Measurements from ENCODE around the gene TNRC6C.

- TF ChIP-seq HOXB6 (CRISPR knock-in tag; IDR thresholded peaks at IDR 0.05; ENCODE audit: borderline replicate concordance) (no peak), REST (IDR thresholded peaks at IDR 0.05; ENCODE audit: borderline replicate concordance) (peak; percentile 40), REST (CRISPR knock-in tag; IDR thresholded peaks at IDR 0.05; ENCODE audit: low read depth) (no peak), POLR2A (conservative IDR thresholded peaks at IDR 0.05) (no peak)
- TF ChIP-seq, protein P1, sequence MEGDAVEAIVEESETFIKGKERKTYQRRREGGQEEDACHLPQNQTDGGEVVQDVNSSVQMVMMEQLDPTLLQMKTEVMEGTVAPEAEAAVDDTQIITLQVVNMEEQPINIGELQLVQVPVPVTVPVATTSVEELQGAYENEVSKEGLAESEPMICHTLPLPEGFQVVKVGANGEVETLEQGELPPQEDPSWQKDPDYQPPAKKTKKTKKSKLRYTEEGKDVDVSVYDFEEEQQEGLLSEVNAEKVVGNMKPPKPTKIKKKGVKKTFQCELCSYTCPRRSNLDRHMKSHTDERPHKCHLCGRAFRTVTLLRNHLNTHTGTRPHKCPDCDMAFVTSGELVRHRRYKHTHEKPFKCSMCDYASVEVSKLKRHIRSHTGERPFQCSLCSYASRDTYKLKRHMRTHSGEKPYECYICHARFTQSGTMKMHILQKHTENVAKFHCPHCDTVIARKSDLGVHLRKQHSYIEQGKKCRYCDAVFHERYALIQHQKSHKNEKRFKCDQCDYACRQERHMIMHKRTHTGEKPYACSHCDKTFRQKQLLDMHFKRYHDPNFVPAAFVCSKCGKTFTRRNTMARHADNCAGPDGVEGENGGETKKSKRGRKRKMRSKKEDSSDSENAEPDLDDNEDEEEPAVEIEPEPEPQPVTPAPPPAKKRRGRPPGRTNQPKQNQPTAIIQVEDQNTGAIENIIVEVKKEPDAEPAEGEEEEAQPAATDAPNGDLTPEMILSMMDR (IDR thresholded peaks at IDR 0.05 in 2 of 3, conservative IDR thresholded peaks at IDR 0.05 in 1 of 3; ENCODE audit: insufficient read depth in 2 of 3, low read depth in 1 of 3, low read length in 3 of 3) = no peak
These were observed 196.7 kb downstream of the TNRC6C start for GRCh38 chr17:78154903-78155811.
